ENCODE measurements around the gene NLRX1.
"Not testable (repeated sequence)": the region's sequence is repeated elsewhere in the genome, so short reads cannot be mapped to it uniquely, and the experiment has no call there.

Gene NLRX1

GRCh38 chr11:119180729-119181676 lies 12.5 kb downstream of the NLRX1 start:
- TF ChIP-seq CTCF (IDR thresholded peaks at IDR 0.05; ENCODE audit: control extremely low read depth, extremely low read depth, low read depth, missing control alignments), result no peak
- DNase-seq (ENCODE audit: extremely low spot score), result no peak
- ChIA-PET POLR2A (no interaction called here), CTCF (interaction anchor here (1.4 to 2.5 kb wide), 4 partner anchors 16 to 157 kb away, joined by 3 to 7 read pairs (median 3); partner anchors contain the start of gene DPAGT1)

GRCh38 chr11:119181677-119182412 lies 13.3 kb downstream of the NLRX1 start:
- no peak for TF ChIP-seq CTCF (IDR thresholded peaks at IDR 0.05; ENCODE audit: control extremely low read depth, extremely low read depth, low read depth, missing control alignments)
- ChIA-PET POLR2A (no interaction called here), CTCF (interaction anchor here (1.5 to 2.7 kb wide), 3 partner anchors 13 to 80 kb away, joined by 3 to 11 read pairs (median 7); partner anchors contain the start of genes DPAGT1 and NLRX1)
- DNase-seq (ENCODE audit: extremely low spot score), result no peak

GRCh38 chr11:119184399-119184798 lies 15.9 kb downstream of the NLRX1 start:
- CTCF ChIA-PET, result interaction anchor here (1.5 to 2.7 kb wide), 5 partner anchors 10 to 17 kb away, joined by 4 to 11 read pairs (median 7); partner anchors contain the start of gene NLRX1
- DNase-seq (ENCODE audit: extremely low spot score); POLR2A ChIA-PET: not testable (repeated sequence)

DNA sequence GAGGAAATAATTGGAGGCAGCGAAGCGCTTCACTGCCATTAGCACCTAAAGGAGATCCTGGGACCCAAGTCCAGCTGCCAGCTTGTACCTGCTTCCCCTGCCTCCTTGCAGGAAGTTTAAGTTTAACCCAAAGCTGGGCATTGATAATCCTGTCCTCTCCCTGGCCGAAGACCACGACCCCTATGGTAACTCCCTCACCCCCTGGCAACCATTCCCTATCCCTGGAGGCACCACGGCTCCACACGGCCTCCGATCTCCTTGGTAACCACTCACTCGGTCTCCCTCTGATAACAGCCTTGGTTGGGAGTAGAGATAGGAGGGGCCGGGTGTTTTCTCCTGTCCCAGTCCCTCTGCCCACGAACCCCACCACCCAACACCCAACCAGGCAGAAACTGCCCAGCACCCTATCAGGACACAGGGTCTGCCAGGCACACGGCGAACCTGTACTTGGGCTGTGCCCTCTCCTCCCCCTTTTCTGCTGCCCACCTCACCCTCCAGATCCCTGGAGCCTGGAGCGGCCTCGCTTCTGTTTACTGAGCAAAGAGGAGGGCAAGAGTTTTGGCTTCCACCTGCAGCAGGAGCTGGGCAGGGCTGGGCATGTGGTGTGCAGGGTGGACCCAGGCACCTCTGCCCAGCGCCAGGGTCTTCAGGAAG lies 17.6 kb downstream of the NLRX1 start:
- DNase-seq (ENCODE audit: extremely low spot score), result no peak
- TF ChIP-seq CTCF (IDR thresholded peaks at IDR 0.05; ENCODE audit: control extremely low read depth, extremely low read depth, low read depth, missing control alignments), result no peak
- POLR2A ChIA-PET, result no interaction called here
- CTCF ChIA-PET, result interaction anchor here (1.1 to 1.9 kb wide), 2 partner anchors 11 to 17 kb away, joined by 3 to 7 read pairs; no protein-coding TSS in a partner anchor

- no peak for DNase-seq (ENCODE audit: extremely low spot score)
- ChIA-PET POLR2A (no interaction called here), CTCF (interaction anchor here (1.3 kb wide), 1 partner anchor 18 kb away, joined by 3 read pairs; the partner anchor contains the start of gene NLRX1)
- no peak for TF ChIP-seq CTCF (IDR thresholded peaks at IDR 0.05; ENCODE audit: control extremely low read depth, extremely low read depth, low read depth, missing control alignments)
Measured at GRCh38 chr11:119187123-119187892, 18.8 kb downstream of the NLRX1 start.

GRCh38 chr11:119188067-119188466 lies 19.5 kb downstream of the NLRX1 start:
- POLR2A ChIA-PET, result no interaction called here
- CTCF ChIA-PET, result interaction anchor here (1.2 to 1.3 kb wide), 2 partner anchors 9 to 19 kb away, joined by 3 to 4 read pairs; partner anchors contain the start of gene NLRX1
- TF ChIP-seq CTCF (IDR thresholded peaks at IDR 0.05; ENCODE audit: control extremely low read depth, extremely low read depth, low read depth, missing control alignments), result no peak

More at GRCh38 chr11:119188067-119188466, 19.5 kb downstream of the NLRX1 start:
- DNase-seq (ENCODE audit: extremely low spot score), result no peak
